Epithelial cell of proximal tubule (primary cell): ENCODE data around the gene GALNT1. TPM values are rescaled to one million over a fixed set of nuclear protein-coding genes. Genes with fewer than 3 reads are reported as not detected.

Source experiments
- DNase-seq: peaks from one replicate; pipeline ENCODE4 v3.0.0-alpha.2; 2011; ENCODE audit warnings: low read depth
- H3K4me3 ChIP-seq: 2 replicates; pipeline ENCODE4 v1.5.1; 2011; ENCODE audit warnings: low read depth, mild to moderate bottlenecking, low read length
- CTCF ChIP-seq: conservative IDR thresholded peaks from 2 replicates; pipeline ENCODE4 v1.5.1; 2012; ENCODE audit warnings: low read depth, mild to moderate bottlenecking, low read length
- total RNA-seq: library from RNA; depleted of rRNA; stranded (reverse); fragments of >200 nt; gene quantifications from 2 replicates; pipeline ENCODE4 v1.2.3, GENCODE V29; 2015

GALNT1 gene
- total RNA-seq, 1 donor from 2014 or later: 49.5 TPM

- no peak for TF ChIP-seq CTCF
- no peak overlapping the region for H3K4me3 ChIP-seq
- no peak for DNase-seq
Observed at GRCh38 chr18:35746826-35747339, 165.3 kb downstream of the GALNT1 start.

GRCh38 chr18:35747894-35748472 is 166.4 kb downstream of the GALNT1 start:
- no peak for DNase-seq
- no peak for TF ChIP-seq CTCF
- no peak overlapping the region for H3K4me3 ChIP-seq

GRCh38 chr18:35749701-35750100 is 168.2 kb downstream of the GALNT1 start:
- no peak overlapping the region for H3K4me3 ChIP-seq

GRCh38 chr18:35750929-35751328 is 169.4 kb downstream of the GALNT1 start:
- no peak for TF ChIP-seq CTCF
- H3K4me3 ChIP-seq: no peak overlapping the region

More at GRCh38 chr18:35749701-35750100, 168.2 kb downstream of the GALNT1 start:
- no peak for TF ChIP-seq CTCF
- DNase-seq: no peak

GRCh38 chr18:35753306-35753910 is 171.9 kb downstream of the GALNT1 start:
- no peak for DNase-seq
- TF ChIP-seq CTCF: no peak
- H3K4me3 ChIP-seq: no peak overlapping the region

More at GRCh38 chr18:35750929-35751328, 169.4 kb downstream of the GALNT1 start:
- DNase-seq: no peak

- H3K4me3 ChIP-seq: no peak overlapping the region
- DNase-seq: no peak
- TF ChIP-seq CTCF: no peak
Observed at GRCh38 chr18:35754464-35754863, 172.9 kb downstream of the GALNT1 start.

- no peak for DNase-seq
- TF ChIP-seq CTCF: no peak
- no peak overlapping the region for H3K4me3 ChIP-seq
Observed at GRCh38 chr18:35755369-35755768, 173.8 kb downstream of the GALNT1 start.
